ENCODE results near the gene DUSP28.

DNA sequence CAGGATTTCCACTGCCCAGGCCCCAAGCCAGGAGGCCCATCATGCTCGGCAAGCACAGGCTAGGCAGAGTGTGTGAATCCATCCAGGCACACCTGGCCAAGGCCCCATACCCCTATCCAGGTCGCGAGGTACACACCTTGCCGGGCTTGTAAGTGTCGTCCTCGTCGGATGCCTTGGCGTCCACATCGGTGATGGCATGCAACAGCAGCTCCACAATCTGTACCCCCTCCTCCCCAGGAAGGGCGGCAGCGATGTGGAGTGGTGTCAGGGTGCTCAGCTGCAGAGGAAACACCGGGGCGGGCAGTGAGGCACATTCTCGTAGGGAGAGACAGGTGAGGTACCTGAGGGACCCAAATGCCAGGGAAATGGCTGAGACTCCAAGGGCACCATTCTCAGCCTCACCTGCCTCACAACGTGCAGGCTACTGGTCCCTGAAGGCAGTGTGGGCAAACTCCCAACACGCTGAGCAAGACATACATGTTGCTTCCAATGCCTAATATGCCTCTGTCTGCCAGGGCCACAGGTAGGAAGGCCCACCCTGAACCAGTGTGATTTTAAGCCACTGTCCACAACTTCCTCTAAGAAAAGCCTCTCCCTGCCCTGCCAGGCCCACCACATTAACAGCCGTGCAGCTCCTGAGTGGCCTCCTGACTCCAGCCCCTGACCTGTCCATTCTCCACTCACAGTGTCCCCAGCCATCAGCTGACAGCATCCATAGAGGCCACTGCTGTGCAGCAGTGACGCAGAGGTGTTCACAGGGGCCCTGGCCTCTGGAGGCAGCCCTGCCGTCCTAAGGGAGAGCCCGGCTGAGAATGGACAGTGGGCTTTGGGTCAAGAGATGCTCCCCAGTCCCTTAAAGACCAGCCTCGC, 47.3 kb upstream of the DUSP28 start:
- TF ChIP-seq, protein P1, sequence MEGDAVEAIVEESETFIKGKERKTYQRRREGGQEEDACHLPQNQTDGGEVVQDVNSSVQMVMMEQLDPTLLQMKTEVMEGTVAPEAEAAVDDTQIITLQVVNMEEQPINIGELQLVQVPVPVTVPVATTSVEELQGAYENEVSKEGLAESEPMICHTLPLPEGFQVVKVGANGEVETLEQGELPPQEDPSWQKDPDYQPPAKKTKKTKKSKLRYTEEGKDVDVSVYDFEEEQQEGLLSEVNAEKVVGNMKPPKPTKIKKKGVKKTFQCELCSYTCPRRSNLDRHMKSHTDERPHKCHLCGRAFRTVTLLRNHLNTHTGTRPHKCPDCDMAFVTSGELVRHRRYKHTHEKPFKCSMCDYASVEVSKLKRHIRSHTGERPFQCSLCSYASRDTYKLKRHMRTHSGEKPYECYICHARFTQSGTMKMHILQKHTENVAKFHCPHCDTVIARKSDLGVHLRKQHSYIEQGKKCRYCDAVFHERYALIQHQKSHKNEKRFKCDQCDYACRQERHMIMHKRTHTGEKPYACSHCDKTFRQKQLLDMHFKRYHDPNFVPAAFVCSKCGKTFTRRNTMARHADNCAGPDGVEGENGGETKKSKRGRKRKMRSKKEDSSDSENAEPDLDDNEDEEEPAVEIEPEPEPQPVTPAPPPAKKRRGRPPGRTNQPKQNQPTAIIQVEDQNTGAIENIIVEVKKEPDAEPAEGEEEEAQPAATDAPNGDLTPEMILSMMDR (IDR thresholded peaks at IDR 0.05), result no peak
- TF ChIP-seq POLR2A (IDR thresholded peaks at IDR 0.05), result no peak
- TF ChIP-seq EP300 (IDR thresholded peaks at IDR 0.05), result no peak

Data from ovary (tissue), 3 donors.